PC-9 (cell line): ENCODE measurements around the gene KCNG4.

ENCODE experiments used
- EZH2 ChIP-seq: fragments of 200-600 bp; sonication (generic); IDR thresholded peaks from 2 replicates; pipeline ENCODE4 v1.8.0; 2017; ENCODE audit warnings: antibody characterized with exemption, low read depth
- TF ChIP-seq, protein P1 (sequence below): fragments of 200-600 bp; sonication (generic); conservative IDR thresholded peaks from 2 replicates; pipeline ENCODE4 v1.6.1; 2017; ENCODE audit warnings: mixed run types, antibody characterized with exemption, mild to moderate bottlenecking, moderate library complexity

DNA sequence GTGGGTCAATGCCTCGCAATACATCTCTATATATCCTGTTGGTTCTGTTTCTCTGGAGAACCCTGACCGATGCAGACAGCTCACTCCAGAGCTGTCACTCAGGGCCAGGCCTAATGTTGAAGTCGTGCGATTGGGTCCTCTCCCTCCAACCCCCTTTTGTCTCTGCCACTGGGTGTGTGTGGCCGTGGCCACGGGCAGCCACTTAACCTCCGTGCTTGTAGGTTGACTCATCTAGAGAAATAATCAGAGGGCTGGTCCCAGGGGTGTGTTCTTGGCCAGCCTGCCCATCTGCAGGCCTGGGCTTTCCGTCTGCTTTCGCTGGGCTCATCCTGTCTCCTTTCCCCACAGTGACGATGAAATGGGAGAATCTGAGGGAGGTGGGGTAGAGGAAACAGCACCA lies 41.4 kb downstream of the KCNG4 start:
- TF ChIP-seq, protein P1, sequence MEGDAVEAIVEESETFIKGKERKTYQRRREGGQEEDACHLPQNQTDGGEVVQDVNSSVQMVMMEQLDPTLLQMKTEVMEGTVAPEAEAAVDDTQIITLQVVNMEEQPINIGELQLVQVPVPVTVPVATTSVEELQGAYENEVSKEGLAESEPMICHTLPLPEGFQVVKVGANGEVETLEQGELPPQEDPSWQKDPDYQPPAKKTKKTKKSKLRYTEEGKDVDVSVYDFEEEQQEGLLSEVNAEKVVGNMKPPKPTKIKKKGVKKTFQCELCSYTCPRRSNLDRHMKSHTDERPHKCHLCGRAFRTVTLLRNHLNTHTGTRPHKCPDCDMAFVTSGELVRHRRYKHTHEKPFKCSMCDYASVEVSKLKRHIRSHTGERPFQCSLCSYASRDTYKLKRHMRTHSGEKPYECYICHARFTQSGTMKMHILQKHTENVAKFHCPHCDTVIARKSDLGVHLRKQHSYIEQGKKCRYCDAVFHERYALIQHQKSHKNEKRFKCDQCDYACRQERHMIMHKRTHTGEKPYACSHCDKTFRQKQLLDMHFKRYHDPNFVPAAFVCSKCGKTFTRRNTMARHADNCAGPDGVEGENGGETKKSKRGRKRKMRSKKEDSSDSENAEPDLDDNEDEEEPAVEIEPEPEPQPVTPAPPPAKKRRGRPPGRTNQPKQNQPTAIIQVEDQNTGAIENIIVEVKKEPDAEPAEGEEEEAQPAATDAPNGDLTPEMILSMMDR: no peak
- no peak for TF ChIP-seq EZH2
